ENCODE data around the gene PEX16.

GRCh38 chr11:45933131-45933831 lies 15.6 kb upstream of the PEX16 start:
- TF ChIP-seq POLR2A (IDR thresholded peaks at IDR 0.05; ENCODE audit: low read depth, low read length) = no peak
- TF ChIP-seq TAF1 (IDR thresholded peaks at IDR 0.05; ENCODE audit: borderline replicate concordance, low read depth, low read length) = no peak
